Hepatocyte (in vitro differentiated cells): ENCODE data around the gene CPS1.

Experiments
- CTCF ChIP-seq: fragments of 200-600 bp; sonication (generic); IDR thresholded peaks from 2 replicates; pipeline ENCODE4 v1.5.1; 2016; ENCODE audit warnings: antibody characterized with exemption, mild to moderate bottlenecking; ENCODE audit not compliant: poor library complexity
- EZH2 ChIP-seq: fragments of 200-600 bp; sonication (generic); IDR thresholded peaks from 2 replicates; pipeline ENCODE4 v1.6.1; 2016; ENCODE audit warnings: antibody characterized with exemption, mild to moderate bottlenecking, borderline replicate concordance
- EZH2phosphoT487 ChIP-seq: fragments of 200-600 bp; sonication (generic); IDR thresholded peaks from one replicate; pipeline ENCODE4 v1.6.1; 2018; ENCODE audit warnings: antibody characterized with exemption, mild to moderate bottlenecking, low read depth, moderate library complexity; ENCODE audit not compliant: unreplicated experiment, severe bottlenecking

- TF ChIP-seq CTCF (no peak), EZH2phosphoT487 (no peak), EZH2 (no peak)
Observed at GRCh38 chr2:210556329-210556980, at the start of gene CPS1.
